ENCODE data around the gene GLDC.

- TF ChIP-seq CTCF (IDR thresholded peaks at IDR 0.05; ENCODE audit: insufficient read depth, low read length, poor library complexity, severe bottlenecking) = no peak
- no peak for TF ChIP-seq EZH2phosphoT487 (conservative IDR thresholded peaks at IDR 0.05; ENCODE audit: low read length)
Measured at GRCh38 chr9:6655036-6655435, 9.5 kb upstream of the GLDC start.

Measured in SU-DHL-6 (cell line).